GM23338 (cell line): ENCODE measurements around the gene ATP5F1A. TPM values are rescaled to one million over a fixed set of nuclear protein-coding genes. Genes with fewer than 3 reads are reported as not detected.

ENCODE experiments used
- ATAC-seq: fragments of 200-7000 bp; cut with Tn5 transposase; 3 replicates; pipeline ENCODE4 v1.9.1; 2020
- DNase-seq: peaks from one replicate; pipeline ENCODE4 v3.0.0-alpha.2; 2015; ENCODE audit warnings: low spot score
- H2AFZ ChIP-seq: fragments of 200-600 bp; sonication (generic); 2 replicates; pipeline ENCODE4 v1.8.0; 2016; ENCODE audit warnings: antibody characterized with exemption, mild to moderate bottlenecking, moderate library complexity
- H3F3A ChIP-seq: fragments of 200-600 bp; sonication (generic); replicated peaks from 2 replicates; pipeline ENCODE4 v1.8.0; 2017; ENCODE audit warnings: antibody characterized with exemption, mixed run types, low read depth
- H3K27ac ChIP-seq: fragments of 200-600 bp; sonication (generic); 2 replicates; pipeline ENCODE4 v1.6.1; 2016; ENCODE audit warnings: low read depth
- H3K27me3 ChIP-seq: fragments of 200-600 bp; sonication (generic); 2 replicates; pipeline ENCODE4 v1.8.0; 2016; ENCODE audit warnings: mild to moderate bottlenecking, mixed run types, moderate library complexity; ENCODE audit not compliant: insufficient read depth
- H3K36me3 ChIP-seq: fragments of 200-600 bp; sonication (generic); 2 replicates; pipeline ENCODE4 v1.8.0; 2016; ENCODE audit warnings: mild to moderate bottlenecking; ENCODE audit not compliant: insufficient read depth
- H3K4me1 ChIP-seq: fragments of 200-600 bp; sonication (generic); 2 replicates; pipeline ENCODE4 v1.8.0; 2016; ENCODE audit warnings: mild to moderate bottlenecking, moderate library complexity; ENCODE audit not compliant: insufficient read depth
- H3K4me2 ChIP-seq: fragments of 200-600 bp; sonication (generic); 2 replicates; pipeline ENCODE4 v1.7.1; 2017; ENCODE audit warnings: mixed run types
- H3K4me3 ChIP-seq: fragments of 200-600 bp; sonication (generic); 2 replicates; pipeline ENCODE4 v1.6.1; 2016; ENCODE audit warnings: mixed run types
- H3K79me2 ChIP-seq: fragments of 200-600 bp; sonication (generic); replicated peaks from 2 replicates; pipeline ENCODE4 v1.8.0; 2017; ENCODE audit warnings: mild to moderate bottlenecking; ENCODE audit not compliant: insufficient read depth
- H3K9me2 ChIP-seq: fragments of 200-600 bp; sonication (generic); 2 replicates; pipeline ENCODE4 v1.8.0; 2017; ENCODE audit not compliant: insufficient read depth
- H4K20me1 ChIP-seq: fragments of 200-600 bp; sonication (generic); replicated peaks from 2 replicates; pipeline ENCODE4 v1.8.0; 2017; ENCODE audit warnings: mild to moderate bottlenecking; ENCODE audit not compliant: insufficient read depth
- H3K27ac Mint-ChIP-seq: 2 replicates; pipeline ENCODE4 v1.8.0; 2020; ENCODE audit warnings: inconsistent platforms, mild to moderate bottlenecking, moderate library complexity, mixed read lengths
- H3K27me3 Mint-ChIP-seq: 3 replicates; pipeline ENCODE4 v1.8.0; 2022; ENCODE audit warnings: low read depth, mild to moderate bottlenecking, moderate library complexity, mixed read lengths, inconsistent platforms; ENCODE audit not compliant: insufficient read depth, poor library complexity
- H3K36me3 Mint-ChIP-seq: 3 replicates; pipeline ENCODE4 v1.8.0; 2021; ENCODE audit warnings: low read depth, mild to moderate bottlenecking, inconsistent platforms, moderate library complexity, mixed read lengths
- H3K4me1 Mint-ChIP-seq: 3 replicates; pipeline ENCODE4 v1.8.0; 2020; ENCODE audit warnings: mild to moderate bottlenecking, inconsistent platforms, mixed read lengths
- H3K4me3 Mint-ChIP-seq: 3 replicates; pipeline ENCODE4 v1.8.0; 2021; ENCODE audit warnings: moderate library complexity, mild to moderate bottlenecking, inconsistent platforms, mixed read lengths
- H3K9me3 Mint-ChIP-seq: 3 replicates; pipeline ENCODE4 v1.8.0; 2020; ENCODE audit warnings: moderate library complexity, mild to moderate bottlenecking, inconsistent platforms, mixed read lengths
- CREB1 ChIP-seq: fragments of 250-450 bp; sonication (Bioruptor Pico); IDR thresholded peaks from 2 replicates; pipeline ENCODE4 v1.5.0; 2020; ENCODE audit warnings: low read depth, mild to moderate bottlenecking, moderate library complexity
- EZH2 ChIP-seq: fragments of 200-600 bp; sonication (generic); IDR thresholded peaks from one replicate; pipeline ENCODE4 v1.8.0; 2017; ENCODE audit warnings: antibody characterized with exemption, mild to moderate bottlenecking, low read depth; ENCODE audit not compliant: unreplicated experiment
- EZH2phosphoT487 ChIP-seq: fragments of 200-600 bp; sonication (generic); IDR thresholded peaks from one replicate; pipeline ENCODE4 v1.8.1; 2018; ENCODE audit warnings: antibody characterized with exemption; ENCODE audit not compliant: unreplicated experiment
- JUNB ChIP-seq: IDR thresholded peaks from one replicate; pipeline ENCODE4 v1.6.1; 2016; ENCODE audit warnings: antibody characterized with exemption; ENCODE audit not compliant: unreplicated experiment
- NANOG ChIP-seq: IDR thresholded peaks from 2 replicates; pipeline ENCODE4 v1.6.1; 2016; ENCODE audit warnings: antibody characterized with exemption, borderline replicate concordance
- POLR2AphosphoS5 ChIP-seq: IDR thresholded peaks from 2 replicates; pipeline ENCODE4 v1.6.1; 2016; ENCODE audit warnings: antibody characterized with exemption, low read depth
- STAT1 ChIP-seq: IDR thresholded peaks from one replicate; pipeline ENCODE4 v1.6.1; 2016; ENCODE audit warnings: antibody characterized with exemption; ENCODE audit not compliant: unreplicated experiment
- ZNF114 ChIP-seq: fragments of 250-450 bp; sonication (Bioruptor Pico); IDR thresholded peaks from 2 replicates; pipeline ENCODE4 v1.5.0; 2020; ENCODE audit warnings: mild to moderate bottlenecking, moderate library complexity
- ZNF331 ChIP-seq: fragments of 250-450 bp; sonication (Bioruptor Pico); IDR thresholded peaks from 2 replicates; pipeline ENCODE4 v1.5.0; 2020; ENCODE audit warnings: low read depth, mild to moderate bottlenecking, moderate library complexity
- polyA plus RNA-seq: library from polyadenylated mRNA; unstranded; fragments of >200 nt; fragmentation: Nextera tagmentation; extraction: Ambion mirVana; gene quantifications from 2 replicates; pipeline ENCODE4 v1.2.1, GENCODE V29; 2016
- total RNA-seq: library from RNA; depleted of rRNA; stranded (reverse); fragments of >200 nt; shearing (Covaris generic); gene quantifications from 2 replicates; pipeline ENCODE4 v1.2.3, GENCODE V29; 2014
- TF ChIP-seq, protein P1 (sequence below): IDR thresholded peaks from one replicate; pipeline ENCODE4 v1.6.1; 2018; ENCODE audit warnings: antibody characterized with exemption; ENCODE audit not compliant: unreplicated experiment
- TF ChIP-seq, protein P2 (sequence below), 2 experiments: fragments of 200-600 bp in 1 of 2; sonication (generic) in 1 of 2; conservative IDR thresholded peaks; 2 replicates each; pipeline versions ENCODE4 v1.5.1 to v1.6.1; 2016 to 2017; ENCODE audit warnings: antibody characterized with exemption in 2 of 2, low read depth in 2 of 2, mild to moderate bottlenecking in 2 of 2, moderate library complexity in 1 of 2
- TF ChIP-seq, protein P3 (sequence below): fragments of 250-450 bp; sonication (Bioruptor Pico); IDR thresholded peaks from 2 replicates; pipeline ENCODE4 v1.5.0; 2020; ENCODE audit warnings: mild to moderate bottlenecking, moderate library complexity
- TF ChIP-seq, protein P4 (sequence below): IDR thresholded peaks from 2 replicates; pipeline ENCODE4 v1.6.1; 2016; ENCODE audit warnings: antibody characterized with exemption

The ATP5F1A gene
- total and polyA plus RNA-seq, 2 experiments from 2014 or later: 353 to 822 TPM

DNA sequence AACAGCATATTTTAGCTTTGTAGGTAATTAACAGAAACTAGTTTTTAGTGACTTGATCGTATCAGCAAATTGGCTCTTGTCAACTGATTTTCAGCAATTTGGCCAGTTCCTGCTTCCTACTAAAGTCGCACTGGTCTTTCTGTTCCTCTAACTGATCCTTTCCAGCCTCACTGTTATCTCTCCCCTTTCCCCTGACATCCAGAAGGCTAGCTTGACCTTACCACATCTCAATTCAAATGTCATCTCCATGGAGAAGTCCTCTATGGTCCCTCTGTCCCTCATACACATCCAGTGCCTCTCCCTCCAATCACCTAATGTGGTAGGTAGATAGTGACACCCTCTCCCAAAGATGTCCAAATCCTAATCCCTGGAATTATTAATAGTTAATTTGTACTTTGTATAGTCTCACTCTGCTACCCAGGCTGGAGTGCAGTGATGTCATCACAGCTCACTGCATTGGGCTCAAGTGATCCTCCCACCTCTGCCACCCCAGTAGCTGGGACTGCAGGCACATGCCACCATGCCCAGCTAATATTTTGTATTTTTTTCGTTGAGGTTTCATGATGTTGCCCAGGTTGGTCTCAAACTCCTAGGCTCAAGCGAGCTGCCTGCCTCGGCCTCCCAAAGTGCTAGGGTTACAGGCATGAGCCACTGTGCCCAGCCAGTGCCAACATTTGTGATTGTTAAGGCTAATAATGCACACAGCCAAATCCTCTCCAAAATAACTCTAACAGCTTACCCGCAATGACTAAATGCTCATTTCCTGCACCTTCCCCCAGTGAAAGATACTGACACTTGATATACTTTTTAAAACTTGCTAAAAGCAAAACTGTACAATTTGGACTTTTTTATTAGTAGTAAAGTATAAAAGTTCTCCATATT, 42.9 kb downstream of the ATP5F1A start:
- Histone ChIP-seq H3K4me3 (no peak overlapping the region), H3K27ac (no peak overlapping the region), H3F3A (no peaks in the 10 kb centered on the region), H3K27me3 (no peaks in the 10 kb centered on the region), H3K79me2 (no peaks in the 10 kb centered on the region), H3K9me2 (no peaks in the 10 kb centered on the region), H3K36me3 (no peaks in the 10 kb centered on the region; the same call in 1 of the 2 replicates), H4K20me1 (no peaks in the 10 kb centered on the region; the same call in 1 of the 2 replicates), H3K4me1 (no peaks in the 10 kb centered on the region), H2AFZ (no peak overlapping the region), H3K4me2 (no peak overlapping the region)
- H3K9me3 Mint-ChIP-seq: no peaks in the 10 kb centered on the region
- no peak overlapping the region for H3K27ac Mint-ChIP-seq
- no peak overlapping the region for H3K4me3 Mint-ChIP-seq
- H3K36me3 Mint-ChIP-seq: no peaks in the 10 kb centered on the region
- ATAC-seq (no peak), DNase-seq (no peak)
- TF ChIP-seq JUNB (no peak), CREB1 (CRISPR knock-in tag) (no peak), ZNF114 (no peak), EZH2phosphoT487 (no peak), NANOG (no peak), ZNF331 (no peak), POLR2AphosphoS5 (no peak), STAT1 (no peak), EZH2 (no peak)
- TF ChIP-seq, protein P1, sequence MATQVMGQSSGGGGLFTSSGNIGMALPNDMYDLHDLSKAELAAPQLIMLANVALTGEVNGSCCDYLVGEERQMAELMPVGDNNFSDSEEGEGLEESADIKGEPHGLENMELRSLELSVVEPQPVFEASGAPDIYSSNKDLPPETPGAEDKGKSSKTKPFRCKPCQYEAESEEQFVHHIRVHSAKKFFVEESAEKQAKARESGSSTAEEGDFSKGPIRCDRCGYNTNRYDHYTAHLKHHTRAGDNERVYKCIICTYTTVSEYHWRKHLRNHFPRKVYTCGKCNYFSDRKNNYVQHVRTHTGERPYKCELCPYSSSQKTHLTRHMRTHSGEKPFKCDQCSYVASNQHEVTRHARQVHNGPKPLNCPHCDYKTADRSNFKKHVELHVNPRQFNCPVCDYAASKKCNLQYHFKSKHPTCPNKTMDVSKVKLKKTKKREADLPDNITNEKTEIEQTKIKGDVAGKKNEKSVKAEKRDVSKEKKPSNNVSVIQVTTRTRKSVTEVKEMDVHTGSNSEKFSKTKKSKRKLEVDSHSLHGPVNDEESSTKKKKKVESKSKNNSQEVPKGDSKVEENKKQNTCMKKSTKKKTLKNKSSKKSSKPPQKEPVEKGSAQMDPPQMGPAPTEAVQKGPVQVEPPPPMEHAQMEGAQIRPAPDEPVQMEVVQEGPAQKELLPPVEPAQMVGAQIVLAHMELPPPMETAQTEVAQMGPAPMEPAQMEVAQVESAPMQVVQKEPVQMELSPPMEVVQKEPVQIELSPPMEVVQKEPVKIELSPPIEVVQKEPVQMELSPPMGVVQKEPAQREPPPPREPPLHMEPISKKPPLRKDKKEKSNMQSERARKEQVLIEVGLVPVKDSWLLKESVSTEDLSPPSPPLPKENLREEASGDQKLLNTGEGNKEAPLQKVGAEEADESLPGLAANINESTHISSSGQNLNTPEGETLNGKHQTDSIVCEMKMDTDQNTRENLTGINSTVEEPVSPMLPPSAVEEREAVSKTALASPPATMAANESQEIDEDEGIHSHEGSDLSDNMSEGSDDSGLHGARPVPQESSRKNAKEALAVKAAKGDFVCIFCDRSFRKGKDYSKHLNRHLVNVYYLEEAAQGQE: no peak
- TF ChIP-seq, protein P2, sequence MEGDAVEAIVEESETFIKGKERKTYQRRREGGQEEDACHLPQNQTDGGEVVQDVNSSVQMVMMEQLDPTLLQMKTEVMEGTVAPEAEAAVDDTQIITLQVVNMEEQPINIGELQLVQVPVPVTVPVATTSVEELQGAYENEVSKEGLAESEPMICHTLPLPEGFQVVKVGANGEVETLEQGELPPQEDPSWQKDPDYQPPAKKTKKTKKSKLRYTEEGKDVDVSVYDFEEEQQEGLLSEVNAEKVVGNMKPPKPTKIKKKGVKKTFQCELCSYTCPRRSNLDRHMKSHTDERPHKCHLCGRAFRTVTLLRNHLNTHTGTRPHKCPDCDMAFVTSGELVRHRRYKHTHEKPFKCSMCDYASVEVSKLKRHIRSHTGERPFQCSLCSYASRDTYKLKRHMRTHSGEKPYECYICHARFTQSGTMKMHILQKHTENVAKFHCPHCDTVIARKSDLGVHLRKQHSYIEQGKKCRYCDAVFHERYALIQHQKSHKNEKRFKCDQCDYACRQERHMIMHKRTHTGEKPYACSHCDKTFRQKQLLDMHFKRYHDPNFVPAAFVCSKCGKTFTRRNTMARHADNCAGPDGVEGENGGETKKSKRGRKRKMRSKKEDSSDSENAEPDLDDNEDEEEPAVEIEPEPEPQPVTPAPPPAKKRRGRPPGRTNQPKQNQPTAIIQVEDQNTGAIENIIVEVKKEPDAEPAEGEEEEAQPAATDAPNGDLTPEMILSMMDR (conservative IDR thresholded peaks at IDR 0.05; ENCODE audit: low read depth in 2 of 2): no peak
- TF ChIP-seq, protein P3, sequence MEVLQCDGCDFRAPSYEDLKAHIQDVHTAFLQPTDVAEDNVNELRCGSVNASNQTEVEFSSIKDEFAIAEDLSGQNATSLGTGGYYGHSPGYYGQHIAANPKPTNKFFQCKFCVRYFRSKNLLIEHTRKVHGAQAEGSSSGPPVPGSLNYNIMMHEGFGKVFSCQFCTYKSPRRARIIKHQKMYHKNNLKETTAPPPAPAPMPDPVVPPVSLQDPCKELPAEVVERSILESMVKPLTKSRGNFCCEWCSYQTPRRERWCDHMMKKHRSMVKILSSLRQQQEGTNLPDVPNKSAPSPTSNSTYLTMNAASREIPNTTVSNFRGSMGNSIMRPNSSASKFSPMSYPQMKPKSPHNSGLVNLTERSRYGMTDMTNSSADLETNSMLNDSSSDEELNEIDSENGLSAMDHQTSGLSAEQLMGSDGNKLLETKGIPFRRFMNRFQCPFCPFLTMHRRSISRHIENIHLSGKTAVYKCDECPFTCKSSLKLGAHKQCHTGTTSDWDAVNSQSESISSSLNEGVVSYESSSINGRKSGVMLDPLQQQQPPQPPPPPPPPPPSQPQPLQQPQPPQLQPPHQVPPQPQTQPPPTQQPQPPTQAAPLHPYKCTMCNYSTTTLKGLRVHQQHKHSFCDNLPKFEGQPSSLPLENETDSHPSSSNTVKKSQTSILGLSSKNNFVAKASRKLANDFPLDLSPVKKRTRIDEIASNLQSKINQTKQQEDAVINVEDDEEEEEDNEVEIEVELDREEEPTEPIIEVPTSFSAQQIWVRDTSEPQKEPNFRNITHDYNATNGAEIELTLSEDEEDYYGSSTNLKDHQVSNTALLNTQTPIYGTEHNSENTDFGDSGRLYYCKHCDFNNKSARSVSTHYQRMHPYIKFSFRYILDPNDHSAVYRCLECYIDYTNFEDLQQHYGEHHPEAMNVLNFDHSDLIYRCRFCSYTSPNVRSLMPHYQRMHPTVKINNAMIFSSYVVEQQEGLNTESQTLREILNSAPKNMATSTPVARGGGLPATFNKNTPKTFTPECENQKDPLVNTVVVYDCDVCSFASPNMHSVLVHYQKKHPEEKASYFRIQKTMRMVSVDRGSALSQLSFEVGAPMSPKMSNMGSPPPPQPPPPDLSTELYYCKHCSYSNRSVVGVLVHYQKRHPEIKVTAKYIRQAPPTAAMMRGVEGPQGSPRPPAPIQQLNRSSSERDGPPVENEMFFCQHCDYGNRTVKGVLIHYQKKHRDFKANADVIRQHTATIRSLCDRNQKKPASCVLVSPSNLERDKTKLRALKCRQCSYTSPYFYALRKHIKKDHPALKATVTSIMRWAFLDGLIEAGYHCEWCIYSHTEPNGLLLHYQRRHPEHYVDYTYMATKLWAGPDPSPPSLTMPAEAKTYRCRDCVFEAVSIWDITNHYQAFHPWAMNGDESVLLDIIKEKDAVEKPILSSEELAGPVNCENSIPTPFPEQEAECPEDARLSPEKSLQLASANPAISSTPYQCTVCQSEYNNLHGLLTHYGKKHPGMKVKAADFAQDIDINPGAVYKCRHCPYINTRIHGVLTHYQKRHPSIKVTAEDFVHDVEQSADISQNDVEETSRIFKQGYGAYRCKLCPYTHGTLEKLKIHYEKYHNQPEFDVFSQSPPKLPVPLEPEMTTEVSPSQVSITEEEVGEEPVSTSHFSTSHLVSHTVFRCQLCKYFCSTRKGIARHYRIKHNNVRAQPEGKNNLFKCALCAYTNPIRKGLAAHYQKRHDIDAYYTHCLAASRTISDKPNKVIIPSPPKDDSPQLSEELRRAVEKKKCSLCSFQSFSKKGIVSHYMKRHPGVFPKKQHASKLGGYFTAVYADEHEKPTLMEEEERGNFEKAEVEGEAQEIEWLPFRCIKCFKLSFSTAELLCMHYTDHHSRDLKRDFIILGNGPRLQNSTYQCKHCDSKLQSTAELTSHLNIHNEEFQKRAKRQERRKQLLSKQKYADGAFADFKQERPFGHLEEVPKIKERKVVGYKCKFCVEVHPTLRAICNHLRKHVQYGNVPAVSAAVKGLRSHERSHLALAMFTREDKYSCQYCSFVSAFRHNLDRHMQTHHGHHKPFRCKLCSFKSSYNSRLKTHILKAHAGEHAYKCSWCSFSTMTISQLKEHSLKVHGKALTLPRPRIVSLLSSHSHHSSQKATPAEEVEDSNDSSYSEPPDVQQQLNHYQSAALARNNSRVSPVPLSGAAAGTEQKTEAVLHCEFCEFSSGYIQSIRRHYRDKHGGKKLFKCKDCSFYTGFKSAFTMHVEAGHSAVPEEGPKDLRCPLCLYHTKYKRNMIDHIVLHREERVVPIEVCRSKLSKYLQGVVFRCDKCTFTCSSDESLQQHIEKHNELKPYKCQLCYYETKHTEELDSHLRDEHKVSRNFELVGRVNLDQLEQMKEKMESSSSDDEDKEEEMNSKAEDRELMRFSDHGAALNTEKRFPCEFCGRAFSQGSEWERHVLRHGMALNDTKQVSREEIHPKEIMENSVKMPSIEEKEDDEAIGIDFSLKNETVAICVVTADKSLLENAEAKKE (CRISPR knock-in tag): no peak
- TF ChIP-seq, protein P4, sequence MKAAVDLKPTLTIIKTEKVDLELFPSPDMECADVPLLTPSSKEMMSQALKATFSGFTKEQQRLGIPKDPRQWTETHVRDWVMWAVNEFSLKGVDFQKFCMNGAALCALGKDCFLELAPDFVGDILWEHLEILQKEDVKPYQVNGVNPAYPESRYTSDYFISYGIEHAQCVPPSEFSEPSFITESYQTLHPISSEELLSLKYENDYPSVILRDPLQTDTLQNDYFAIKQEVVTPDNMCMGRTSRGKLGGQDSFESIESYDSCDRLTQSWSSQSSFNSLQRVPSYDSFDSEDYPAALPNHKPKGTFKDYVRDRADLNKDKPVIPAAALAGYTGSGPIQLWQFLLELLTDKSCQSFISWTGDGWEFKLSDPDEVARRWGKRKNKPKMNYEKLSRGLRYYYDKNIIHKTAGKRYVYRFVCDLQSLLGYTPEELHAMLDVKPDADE: no peak
- H3K27me3 Mint-ChIP-seq: peaks cover 6% of the 10 kb centered on the region
- no peaks in the 10 kb centered on the region for H3K4me1 Mint-ChIP-seq
